Measurements from ENCODE around the gene NEUROD2.

- no peak for TF ChIP-seq EP300 (IDR thresholded peaks at IDR 0.05)
- TF ChIP-seq, protein P1, sequence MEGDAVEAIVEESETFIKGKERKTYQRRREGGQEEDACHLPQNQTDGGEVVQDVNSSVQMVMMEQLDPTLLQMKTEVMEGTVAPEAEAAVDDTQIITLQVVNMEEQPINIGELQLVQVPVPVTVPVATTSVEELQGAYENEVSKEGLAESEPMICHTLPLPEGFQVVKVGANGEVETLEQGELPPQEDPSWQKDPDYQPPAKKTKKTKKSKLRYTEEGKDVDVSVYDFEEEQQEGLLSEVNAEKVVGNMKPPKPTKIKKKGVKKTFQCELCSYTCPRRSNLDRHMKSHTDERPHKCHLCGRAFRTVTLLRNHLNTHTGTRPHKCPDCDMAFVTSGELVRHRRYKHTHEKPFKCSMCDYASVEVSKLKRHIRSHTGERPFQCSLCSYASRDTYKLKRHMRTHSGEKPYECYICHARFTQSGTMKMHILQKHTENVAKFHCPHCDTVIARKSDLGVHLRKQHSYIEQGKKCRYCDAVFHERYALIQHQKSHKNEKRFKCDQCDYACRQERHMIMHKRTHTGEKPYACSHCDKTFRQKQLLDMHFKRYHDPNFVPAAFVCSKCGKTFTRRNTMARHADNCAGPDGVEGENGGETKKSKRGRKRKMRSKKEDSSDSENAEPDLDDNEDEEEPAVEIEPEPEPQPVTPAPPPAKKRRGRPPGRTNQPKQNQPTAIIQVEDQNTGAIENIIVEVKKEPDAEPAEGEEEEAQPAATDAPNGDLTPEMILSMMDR (IDR thresholded peaks at IDR 0.05) = no peak
These were observed 8.0 kb downstream of the NEUROD2 start for GRCh38 chr17:39599665-39600231.
